GM12878 (cell line): ENCODE results near the gene C19orf38. TPM values are rescaled to one million over a fixed set of nuclear protein-coding genes. Genes with fewer than 3 reads are reported as not detected.
A peak's percentile ranks its signal among the peaks of the same experiment; 100 is the strongest.

Experiments used
- ATAC-seq: fragments of 200-7000 bp; cut with Tn5 transposase; 3 replicates; pipeline ENCODE4 v1.9.1; 2020; ENCODE audit warnings: mild to moderate bottlenecking, moderate library complexity
- BruUV-seq: library from RNA; stranded (reverse); fragments of 400-500 nt; replicated peaks from 2 replicates; lab custom pipeline; 2021; lab: Mats Ljungman, UMichigan
- CTCF ChIA-PET: fragments of 300-600 bp; sonication (Branson Sonifier 250); formaldehyde crosslinking; extraction: SDS; loops from one replicate; lab custom pipeline; 2021; ENCODE audit warnings: inconsistent platforms; lab: Yijun Ruan, JAX
- POLR2A ChIA-PET: fragments of 350-600 bp; formaldehyde crosslinking; extraction: SDS; loops from one replicate; lab custom pipeline; 2021; ENCODE audit warnings: inconsistent platforms; lab: Charles Lee
- RAD21 ChIA-PET: fragments of 300-600 bp; sonication (Branson Sonifier 250); formaldehyde crosslinking; loops from one replicate; lab custom pipeline; 2023; ENCODE audit warnings: antibody characterized with exemption; ENCODE audit not compliant: unreplicated experiment; lab: Charles Lee
- SMC1A ChIA-PET: fragments of 300-600 bp; sonication (Branson Sonifier 250); formaldehyde crosslinking; loops from one replicate; lab custom pipeline; 2023; ENCODE audit not compliant: unreplicated experiment, uncharacterized antibody; lab: Charles Lee
- DNase-seq: peaks from one replicate; pipeline ENCODE4 v3.0.0-alpha.2; 2011; ENCODE audit warnings: low read depth, low spot score
- FAIRE-seq: peaks from 3 replicates; lab custom pipeline; 2011; peaks lifted over from hg19 to GRCh38; lab: Jason Lieb, UNC
- H2AFZ ChIP-seq: 2 replicates; pipeline ENCODE4 v1.6.0; 2011; ENCODE audit warnings: low read depth, low read length, control low read depth; ENCODE audit not compliant: control insufficient read depth
- H3K27ac ChIP-seq: 2 replicates; pipeline ENCODE4 v1.5.1; 2011; ENCODE audit warnings: control low read depth; ENCODE audit not compliant: control insufficient read depth, insufficient read depth
- H3K27me3 ChIP-seq, 2 experiments: replicated peaks in 1 of 2; 2 replicates each; pipeline versions ENCODE4 v1.6.0 to v1.6.1; 2011; ENCODE audit warnings: low read length in 1 of 2; ENCODE audit not compliant: control insufficient read depth in 2 of 2, insufficient read depth in 2 of 2
- H3K36me3 ChIP-seq, 2 experiments: 2 replicates each; pipeline ENCODE4 v1.5.1; 2011; ENCODE audit warnings: low read length in 1 of 2; ENCODE audit not compliant: control insufficient read depth in 2 of 2, insufficient read depth in 2 of 2
- H3K4me1 ChIP-seq: 2 replicates; pipeline ENCODE4 v1.6.1; 2011; ENCODE audit warnings: mild to moderate bottlenecking, low read length, moderate library complexity, mixed read lengths; ENCODE audit not compliant: control insufficient read depth, insufficient read depth
- H3K4me2 ChIP-seq: 2 replicates; pipeline ENCODE4 v1.6.0; 2011; ENCODE audit warnings: control low read depth; ENCODE audit not compliant: control insufficient read depth, insufficient read depth
- H3K4me3 ChIP-seq: fragments of 200-600 bp; sonication (generic); 2 replicates; pipeline ENCODE4 v1.5.1; 2016
- H3K79me2 ChIP-seq: 2 replicates; pipeline ENCODE4 v1.6.0; 2011; ENCODE audit warnings: low read length; ENCODE audit not compliant: control insufficient read depth, insufficient read depth
- H3K9ac ChIP-seq: 2 replicates; pipeline ENCODE4 v1.8.0; 2011; ENCODE audit warnings: low read length, control low read depth, mixed read lengths; ENCODE audit not compliant: control insufficient read depth, insufficient read depth
- H3K9me3 ChIP-seq: replicated peaks from 3 replicates; pipeline ENCODE4 v1.5.1; 2011; ENCODE audit warnings: mild to moderate bottlenecking, low read length; ENCODE audit not compliant: control insufficient read depth, insufficient read depth
- H4K20me1 ChIP-seq: 2 replicates; pipeline ENCODE4 v1.6.0; 2011; ENCODE audit not compliant: control insufficient read depth, insufficient read depth
- ATF7 ChIP-seq: fragments of 450-650 bp; IDR thresholded peaks from 2 replicates; pipeline ENCODE4 v1.6.1; 2016; ENCODE audit warnings: low read depth, mild to moderate bottlenecking
- CREM ChIP-seq: IDR thresholded peaks from 2 replicates; pipeline ENCODE4 v1.6.1; 2014; ENCODE audit warnings: antibody characterized with exemption, low read depth
- EED ChIP-seq: sonication (generic); IDR thresholded peaks from 2 replicates; pipeline ENCODE4 v1.6.1; 2016; ENCODE audit warnings: antibody characterized with exemption, low read depth
- ETV6 ChIP-seq, 2 experiments: fragments of 450-650 bp in 1 of 2; IDR thresholded peaks in 1 of 2; conservative IDR thresholded peaks in 1 of 2; 2 replicates each; pipeline ENCODE4 v1.6.1; 2014; ENCODE audit warnings: antibody characterized with exemption in 1 of 2, borderline replicate concordance in 1 of 2, low read depth in 1 of 2, mild to moderate bottlenecking in 1 of 2, moderate library complexity in 1 of 2
- FOS ChIP-seq: IDR thresholded peaks from 3 replicates; pipeline ENCODE4 v1.6.1; 2011; ENCODE audit warnings: borderline replicate concordance; ENCODE audit not compliant: insufficient read length; ENCODE audit errors: extremely low read depth
- JUND ChIP-seq: IDR thresholded peaks from 2 replicates; pipeline ENCODE4 v1.6.1; 2012; ENCODE audit warnings: low read depth, mild to moderate bottlenecking, low read length, improper control_type of control experiment, moderate library complexity
- MYB ChIP-seq: fragments of 150-350 bp; IDR thresholded peaks from 2 replicates; pipeline ENCODE4 v1.6.1; 2014; ENCODE audit warnings: mild to moderate bottlenecking, low read depth, low read length, borderline replicate concordance
- NR2C1 ChIP-seq: fragments of 450-650 bp; IDR thresholded peaks from 2 replicates; pipeline ENCODE4 v1.6.1; 2017; ENCODE audit warnings: antibody characterized with exemption, mild to moderate bottlenecking, moderate library complexity
- RAD21 ChIP-seq: IDR thresholded peaks from 2 replicates; pipeline ENCODE4 v1.6.1; 2011; ENCODE audit warnings: mild to moderate bottlenecking, low read depth, low read length, moderate library complexity; ENCODE audit not compliant: insufficient read depth
- RELA ChIP-seq: fragments of 450-650 bp; IDR thresholded peaks from 2 replicates; pipeline ENCODE4 v1.8.0; 2014; ENCODE audit warnings: borderline replicate concordance; ENCODE audit not compliant: partially characterized antibody
- RFX5 ChIP-seq: IDR thresholded peaks from 2 replicates; pipeline ENCODE4 v1.6.1; 2011; ENCODE audit warnings: low read depth, low read length, improper control_type of control experiment
- SMC3 ChIP-seq: IDR thresholded peaks from 2 replicates; pipeline ENCODE4 v1.6.1; 2011; ENCODE audit warnings: low read length, improper control_type of control experiment, borderline replicate concordance
- SPI1 ChIP-seq: IDR thresholded peaks from 2 replicates; pipeline ENCODE4 v1.6.1; 2011; ENCODE audit warnings: low read depth, mild to moderate bottlenecking, low read length, moderate library complexity, borderline replicate concordance; ENCODE audit not compliant: insufficient read depth
- SRF ChIP-seq, 2 experiments: IDR thresholded peaks; 2 replicates each; pipeline ENCODE4 v1.6.1; 2011; ENCODE audit warnings: low read depth in 2 of 2, low read length in 2 of 2, mild to moderate bottlenecking in 1 of 2, moderate library complexity in 1 of 2
- YY1 ChIP-seq: IDR thresholded peaks from 2 replicates; pipeline ENCODE4 v1.6.1; 2011; ENCODE audit warnings: low read depth, mild to moderate bottlenecking, low read length
- ZSCAN29 ChIP-seq: fragments of 450-650 bp; IDR thresholded peaks from 2 replicates; pipeline ENCODE4 v1.6.1; 2017; ENCODE audit warnings: mild to moderate bottlenecking, moderate library complexity
- WGBS: methylation state at CpG from one replicate; pipeline ENCODE4 v1.1.6; 2016; ENCODE audit warnings: low lambda C conversion rate; ENCODE audit not compliant: insufficient replicate concordance, insufficient coverage; ENCODE audit errors: missing lambda C conversion rate; 5-methylcytosine and 5-hydroxymethylcytosine counted together
- in situ Hi-C: fragments of 300-500 bp; cut with MboI; formaldehyde crosslinking; loops from 9 replicates; pipeline ENCODE4 v1.14.3; 2018; ENCODE audit warnings: mixed read lengths
- intact Hi-C: fragments of 100-400 bp; cut with micrococcal nuclease; formaldehyde crosslinking; loops from one replicate; pipeline ENCODE4 v1.14.2; 2022; ENCODE audit not compliant: unreplicated experiment
- polyA plus RNA-seq, 11 experiments: library from polyadenylated mRNA; depleted of rRNA in 4 of 11; unstranded in 6 of 11; stranded (reverse) in 5 of 11; fragments of >200 nt; fragmentation: Nextera tagmentation in 4 of 11; fragmentation: Illumina TruSeq in 1 of 11; extraction: Ambion mirVana in 4 of 11; extraction: Trizol in 1 of 11; gene quantifications; 1 replicate in 1 of 11; 2 replicates in 10 of 11; pipeline versions ENCODE4 v1.2.1 to v1.2.3, GENCODE V29; 2011 to 2016; ENCODE audit warnings: inconsistent platforms in 2 of 11, missing spikeins in 2 of 11, low read depth in 1 of 11
- total RNA-seq, 4 experiments: library from RNA; depleted of rRNA in 3 of 4; stranded (reverse); fragments of >200 nt in 3 of 4; fragmentation: Illumina TruSeq in 1 of 4; extraction: Trizol in 1 of 4; gene quantifications; 2 replicates each; pipeline versions ENCODE4 v1.2.1 to v1.2.3, GENCODE V29; 2013 to 2021
- TF ChIP-seq, protein P1 (sequence below): fragments of 450-650 bp; IDR thresholded peaks from 2 replicates; pipeline ENCODE4 v1.6.1; 2014; ENCODE audit warnings: mild to moderate bottlenecking
- TF ChIP-seq, protein P2 (sequence below): fragments of 450-650 bp; IDR thresholded peaks from 2 replicates; pipeline ENCODE4 v1.6.1; 2018; ENCODE audit warnings: mild to moderate bottlenecking, low read depth, moderate library complexity; ENCODE audit not compliant: partially characterized antibody
- TF ChIP-seq, protein P3 (sequence below): fragments of 450-650 bp; IDR thresholded peaks from 2 replicates; pipeline ENCODE4 v1.6.1; 2017; ENCODE audit warnings: low read depth, mild to moderate bottlenecking, moderate library complexity

Gene C19orf38
- total and polyA plus RNA-seq, 10 of the 15 experiments (the other 5 are each of a cell fraction or from before 2014, with no cell fraction given), result 2.6 to 7.5 (median 5.0) TPM

DNA sequence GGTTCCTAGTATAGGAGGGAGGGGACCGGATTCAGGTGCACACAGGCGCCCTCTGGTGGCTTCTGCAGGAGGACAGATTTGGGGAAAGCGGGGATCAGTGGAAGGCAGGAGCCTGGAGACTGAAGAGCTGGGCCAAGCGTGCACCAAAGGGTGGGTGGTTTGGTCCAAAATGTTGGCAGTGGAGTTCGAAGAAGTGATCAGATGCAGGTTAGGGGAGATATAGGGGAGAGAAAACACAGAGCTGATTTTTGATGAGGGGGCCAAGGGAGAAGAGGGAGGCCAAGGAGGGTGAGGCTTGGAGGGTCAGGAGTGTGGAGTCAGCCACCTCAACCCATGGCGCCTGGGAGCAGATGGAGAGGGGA lies 16.3 kb downstream of the C19orf38 start:
- Histone ChIP-seq H3K4me2 (peak overlapping the region; percentile 56; the same call in 1 of the 2 replicates), H3K36me3 (no peaks in the 10 kb centered on the region), H3K4me1 (peaks cover 16% of the 10 kb centered on the region), H3K9me3 (no peaks in the 10 kb centered on the region), H3K4me3 (no peak overlapping the region), H3K79me2 (no peaks in the 10 kb centered on the region; the same call in 1 of the 2 replicates), H3K27ac (no peak overlapping the region), H3K9ac (no peak overlapping the region), H3K27me3 (no peaks in the 10 kb centered on the region), H4K20me1 (no peaks in the 10 kb centered on the region), H2AFZ (peak overlapping the region; percentile 80)
- CTCF ChIA-PET, result interaction anchor here (0.5 to 7.5 kb wide), 41 partner anchors 9 to 503 kb away, joined by 3 to 211 read pairs (median 4); partner anchors contain the start of genes C19orf38, DNM2, KEAP1 and QTRT1
- intact Hi-C loops, result loop anchor here (1.0 kb wide), 1 partner anchor 147 kb away; no protein-coding TSS in a partner anchor
- RAD21 ChIA-PET, result interaction anchor here (0.7 to 5.8 kb wide), 15 partner anchors 11 to 323 kb away, joined by 3 to 102 read pairs (median 4); partner anchors contain the start of genes DNM2, QTRT1 and TMED1
- no TSS peak for BruUV-seq
- DNase-seq, result no peak
- SMC1A ChIA-PET, result interaction anchor here (0.6 to 6.9 kb wide), 18 partner anchors 9 to 356 kb away, joined by 3 to 102 read pairs (median 4); partner anchors contain the start of genes DNM2, QTRT1 and TMED1
- WGBS, result 4% methylated on average over 6 of the region's 6 CpGs
- ATAC-seq, result peak; percentile 83
- FAIRE-seq, result peak; percentile 61
- in situ Hi-C loops, result loop anchor here (5.0 kb wide), 1 partner anchor 147 kb away; the partner anchor contains the start of gene DNM2
- POLR2A ChIA-PET, result interaction anchor here (0.5 to 4.6 kb wide), 7 partner anchors 11 to 162 kb away, joined by 3 to 34 read pairs (median 3); partner anchors contain the start of genes DNM2 and TMED1
- no peak for TF ChIP-seq NR2C1
- TF ChIP-seq, protein P1, sequence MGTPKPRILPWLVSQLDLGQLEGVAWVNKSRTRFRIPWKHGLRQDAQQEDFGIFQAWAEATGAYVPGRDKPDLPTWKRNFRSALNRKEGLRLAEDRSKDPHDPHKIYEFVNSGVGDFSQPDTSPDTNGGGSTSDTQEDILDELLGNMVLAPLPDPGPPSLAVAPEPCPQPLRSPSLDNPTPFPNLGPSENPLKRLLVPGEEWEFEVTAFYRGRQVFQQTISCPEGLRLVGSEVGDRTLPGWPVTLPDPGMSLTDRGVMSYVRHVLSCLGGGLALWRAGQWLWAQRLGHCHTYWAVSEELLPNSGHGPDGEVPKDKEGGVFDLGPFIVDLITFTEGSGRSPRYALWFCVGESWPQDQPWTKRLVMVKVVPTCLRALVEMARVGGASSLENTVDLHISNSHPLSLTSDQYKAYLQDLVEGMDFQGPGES, result no peak
- 0 out of 2 replicates have a peak, but pooled peaks have one; percentile 11 for TF ChIP-seq ATF7
- peak; percentile 80 for TF ChIP-seq SMC3
- peak; percentile 69; the same call in 1 of the 2 replicates for TF ChIP-seq YY1
- TF ChIP-seq, protein P2, sequence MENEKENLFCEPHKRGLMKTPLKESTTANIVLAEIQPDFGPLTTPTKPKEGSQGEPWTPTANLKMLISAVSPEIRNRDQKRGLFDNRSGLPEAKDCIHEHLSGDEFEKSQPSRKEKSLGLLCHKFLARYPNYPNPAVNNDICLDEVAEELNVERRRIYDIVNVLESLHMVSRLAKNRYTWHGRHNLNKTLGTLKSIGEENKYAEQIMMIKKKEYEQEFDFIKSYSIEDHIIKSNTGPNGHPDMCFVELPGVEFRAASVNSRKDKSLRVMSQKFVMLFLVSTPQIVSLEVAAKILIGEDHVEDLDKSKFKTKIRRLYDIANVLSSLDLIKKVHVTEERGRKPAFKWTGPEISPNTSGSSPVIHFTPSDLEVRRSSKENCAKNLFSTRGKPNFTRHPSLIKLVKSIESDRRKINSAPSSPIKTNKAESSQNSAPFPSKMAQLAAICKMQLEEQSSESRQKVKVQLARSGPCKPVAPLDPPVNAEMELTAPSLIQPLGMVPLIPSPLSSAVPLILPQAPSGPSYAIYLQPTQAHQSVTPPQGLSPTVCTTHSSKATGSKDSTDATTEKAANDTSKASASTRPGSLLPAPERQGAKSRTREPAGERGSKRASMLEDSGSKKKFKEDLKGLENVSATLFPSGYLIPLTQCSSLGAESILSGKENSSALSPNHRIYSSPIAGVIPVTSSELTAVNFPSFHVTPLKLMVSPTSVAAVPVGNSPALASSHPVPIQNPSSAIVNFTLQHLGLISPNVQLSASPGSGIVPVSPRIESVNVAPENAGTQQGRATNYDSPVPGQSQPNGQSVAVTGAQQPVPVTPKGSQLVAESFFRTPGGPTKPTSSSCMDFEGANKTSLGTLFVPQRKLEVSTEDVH, result no peak
- TF ChIP-seq RELA, result no peak
- TF ChIP-seq EED, result peak; percentile 49
- TF ChIP-seq MYB, result no peak
- TF ChIP-seq, protein P3, sequence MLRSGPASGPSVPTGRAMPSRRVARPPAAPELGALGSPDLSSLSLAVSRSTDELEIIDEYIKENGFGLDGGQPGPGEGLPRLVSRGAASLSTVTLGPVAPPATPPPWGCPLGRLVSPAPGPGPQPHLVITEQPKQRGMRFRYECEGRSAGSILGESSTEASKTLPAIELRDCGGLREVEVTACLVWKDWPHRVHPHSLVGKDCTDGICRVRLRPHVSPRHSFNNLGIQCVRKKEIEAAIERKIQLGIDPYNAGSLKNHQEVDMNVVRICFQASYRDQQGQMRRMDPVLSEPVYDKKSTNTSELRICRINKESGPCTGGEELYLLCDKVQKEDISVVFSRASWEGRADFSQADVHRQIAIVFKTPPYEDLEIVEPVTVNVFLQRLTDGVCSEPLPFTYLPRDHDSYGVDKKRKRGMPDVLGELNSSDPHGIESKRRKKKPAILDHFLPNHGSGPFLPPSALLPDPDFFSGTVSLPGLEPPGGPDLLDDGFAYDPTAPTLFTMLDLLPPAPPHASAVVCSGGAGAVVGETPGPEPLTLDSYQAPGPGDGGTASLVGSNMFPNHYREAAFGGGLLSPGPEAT, result 0 out of 2 replicates have a peak, but pooled peaks have one; percentile 54
- TF ChIP-seq ZSCAN29, result no peak
- no peak for TF ChIP-seq SPI1
- no peak for TF ChIP-seq FOS
- TF ChIP-seq CREM, result no peak
- peak; percentile 71 for TF ChIP-seq RAD21
- no peak for TF ChIP-seq ETV6 (conservative IDR thresholded peaks at IDR 0.05 in 1 of 2, IDR thresholded peaks at IDR 0.05 in 1 of 2; ENCODE audit: borderline replicate concordance in 1 of 2, low read depth in 1 of 2)
- no peak for TF ChIP-seq JUND
- 0 out of 4 replicates have a peak, but pooled peaks of 1 of the 2 experiments have one; percentile 2 for TF ChIP-seq SRF (IDR thresholded peaks at IDR 0.05; ENCODE audit: low read depth in 2 of 2, low read length in 2 of 2)
- no peak for TF ChIP-seq RFX5
